GM06990 (cell line): ENCODE data around the gene TBC1D3B.
"Not testable (repeated sequence)": the region's sequence is repeated elsewhere in the genome, so short reads cannot be mapped to it uniquely, and the experiment has no call there.

Experiments used
- DNase-seq: peaks from one replicate; pipeline ENCODE4 v3.0.0-alpha.2; 2011; ENCODE audit not compliant: insufficient read length; ENCODE audit errors: extremely low read depth
- H3K27me3 ChIP-seq: replicated peaks from 2 replicates; pipeline ENCODE4 v1.6.0; 2011; ENCODE audit warnings: low read length; ENCODE audit not compliant: control insufficient read depth, insufficient read depth
- H3K36me3 ChIP-seq: 2 replicates; pipeline ENCODE4 v1.5.1; 2011; ENCODE audit warnings: low read length; ENCODE audit not compliant: control insufficient read depth, insufficient read depth
- H3K4me3 ChIP-seq: replicated peaks from 2 replicates; pipeline ENCODE4 v1.5.1; 2011; ENCODE audit warnings: low read depth, mild to moderate bottlenecking, control low read depth, low read length
- CTCF ChIP-seq: IDR thresholded peaks from 2 replicates; pipeline ENCODE4 v1.5.1; 2011; ENCODE audit warnings: low read length, control low read depth, mild to moderate bottlenecking, inconsistent platforms; ENCODE audit not compliant: insufficient read depth, poor library complexity, severe bottlenecking

The TBC1D3B gene

GRCh38 chr17:36176536-36176935 is at the start of gene TBC1D3B:
Gene TBC1D3B, minus strand, starts transcription at chr17:36176636. Its CDS starts 1,586 bp downstream, at chr17:36175050.
- H3K36me3 ChIP-seq, H3K4me3 ChIP-seq, DNase-seq, H3K27me3 ChIP-seq: not testable (repeated sequence)

GRCh38 chr17:36222967-36223366 is 46.5 kb upstream of the TBC1D3B start:
- H3K36me3 ChIP-seq, DNase-seq, H3K27me3 ChIP-seq, H3K4me3 ChIP-seq: not testable (repeated sequence)

GRCh38 chr17:36221581-36222100 is 45.2 kb upstream of the TBC1D3B start:
- not testable (repeated sequence) for H3K4me3 ChIP-seq, DNase-seq, H3K27me3 ChIP-seq, H3K36me3 ChIP-seq

- not testable (repeated sequence) for H3K36me3 ChIP-seq, DNase-seq, H3K27me3 ChIP-seq, H3K4me3 ChIP-seq
Observed at GRCh38 chr17:36220737-36221580, 44.5 kb upstream of the TBC1D3B start.

- not testable (repeated sequence) for H3K36me3 ChIP-seq, H3K27me3 ChIP-seq, H3K4me3 ChIP-seq, DNase-seq
Observed at GRCh38 chr17:36219556-36219955, 43.1 kb upstream of the TBC1D3B start.

- not testable (repeated sequence) for DNase-seq, H3K36me3 ChIP-seq, H3K4me3 ChIP-seq, H3K27me3 ChIP-seq
Observed at GRCh38 chr17:36215406-36216308, 39.2 kb upstream of the TBC1D3B start.

GRCh38 chr17:36214918-36215317 is 38.5 kb upstream of the TBC1D3B start:
- Histone ChIP-seq H3K36me3 (no peaks in the 10 kb centered on the region), H3K27me3 (no peaks in the 10 kb centered on the region), H3K4me3 (no peak overlapping the region)
- no peak for TF ChIP-seq CTCF
- DNase-seq: no peak

- Histone ChIP-seq H3K4me3 (no peak overlapping the region), H3K27me3 (no peaks in the 10 kb centered on the region), H3K36me3 (no peaks in the 10 kb centered on the region)
- TF ChIP-seq CTCF: no peak
- DNase-seq: no peak
Observed at GRCh38 chr17:36213695-36214094, 37.3 kb upstream of the TBC1D3B start.
